NOMO-1 treated with dmso at 0.1 percent for 144 hours (cell line): ENCODE results near the gene BOD1L1.

Experiments
- DNase-seq: peaks from one replicate; lab custom pipeline; 2025; ENCODE audit not compliant: unreplicated experiment; lab: John Stamatoyannopoulos, UW

The BOD1L1 gene

DNA sequence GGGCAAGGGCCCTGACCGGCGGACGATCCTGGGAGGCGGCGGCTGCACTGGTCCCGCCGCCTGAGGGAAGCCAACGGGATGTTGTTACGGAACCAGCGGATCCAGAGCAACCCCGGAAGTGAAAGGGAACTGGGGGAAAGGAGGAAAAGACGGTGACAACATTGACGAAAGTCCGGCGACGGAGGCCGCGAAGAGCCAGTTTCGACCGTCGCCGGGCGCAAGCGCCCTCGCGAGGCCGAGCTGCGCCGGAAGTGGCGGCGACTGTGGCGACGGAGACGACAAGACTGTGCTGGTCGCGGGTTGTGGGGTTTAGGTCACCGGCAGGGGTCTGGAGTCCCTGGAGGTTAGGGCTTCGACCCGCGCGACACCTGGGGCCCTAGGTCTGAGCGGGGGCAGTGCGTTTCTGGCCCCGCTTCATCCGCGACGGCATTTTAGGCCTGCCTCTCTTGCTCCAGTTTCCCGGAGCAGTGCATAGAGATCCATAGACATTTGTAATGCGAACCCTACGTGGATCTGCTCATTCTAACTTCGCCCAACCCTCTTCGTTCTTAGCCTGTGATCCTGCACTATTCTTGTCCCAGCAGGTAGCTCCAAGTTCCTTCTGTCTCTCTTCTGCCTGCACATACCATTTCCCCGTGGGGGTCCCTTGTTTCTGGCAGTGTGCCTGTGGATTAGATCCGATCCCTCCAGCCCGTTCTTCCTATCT is at the start of gene BOD1L1:
BOD1L1 (minus strand) TSS at position 120 of the 706 bp plus-strand sequence. CDS start 138 bp downstream, outside the sequence.
- DNase-seq: peak; percentile 85

- DNase-seq: no peak
Measured at GRCh38 chr4:13674971-13675370, 47.4 kb upstream of the BOD1L1 start.

DNA sequence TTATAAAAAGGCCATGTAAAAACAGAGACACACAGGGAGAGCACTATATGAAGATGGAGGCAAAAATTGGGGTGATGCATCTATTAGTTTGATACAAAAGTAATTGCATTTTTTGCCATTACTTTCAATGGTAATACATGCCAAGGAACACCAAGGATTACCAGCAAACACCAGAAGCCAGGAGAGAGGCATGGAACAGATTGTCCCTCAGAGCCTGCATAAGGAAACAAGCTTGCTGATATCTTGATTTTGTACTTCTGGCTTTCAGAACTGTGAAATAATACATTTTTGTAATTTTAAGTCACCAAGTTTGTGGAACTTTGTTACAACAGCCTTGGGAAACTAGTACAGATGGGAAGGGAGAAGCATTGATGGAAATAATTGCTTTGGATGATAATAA is 45.6 kb upstream of the BOD1L1 start:
- DNase-seq: no peak

GRCh38 chr4:13670456-13671160 is 43.1 kb upstream of the BOD1L1 start:
- no peak for DNase-seq

DNA sequence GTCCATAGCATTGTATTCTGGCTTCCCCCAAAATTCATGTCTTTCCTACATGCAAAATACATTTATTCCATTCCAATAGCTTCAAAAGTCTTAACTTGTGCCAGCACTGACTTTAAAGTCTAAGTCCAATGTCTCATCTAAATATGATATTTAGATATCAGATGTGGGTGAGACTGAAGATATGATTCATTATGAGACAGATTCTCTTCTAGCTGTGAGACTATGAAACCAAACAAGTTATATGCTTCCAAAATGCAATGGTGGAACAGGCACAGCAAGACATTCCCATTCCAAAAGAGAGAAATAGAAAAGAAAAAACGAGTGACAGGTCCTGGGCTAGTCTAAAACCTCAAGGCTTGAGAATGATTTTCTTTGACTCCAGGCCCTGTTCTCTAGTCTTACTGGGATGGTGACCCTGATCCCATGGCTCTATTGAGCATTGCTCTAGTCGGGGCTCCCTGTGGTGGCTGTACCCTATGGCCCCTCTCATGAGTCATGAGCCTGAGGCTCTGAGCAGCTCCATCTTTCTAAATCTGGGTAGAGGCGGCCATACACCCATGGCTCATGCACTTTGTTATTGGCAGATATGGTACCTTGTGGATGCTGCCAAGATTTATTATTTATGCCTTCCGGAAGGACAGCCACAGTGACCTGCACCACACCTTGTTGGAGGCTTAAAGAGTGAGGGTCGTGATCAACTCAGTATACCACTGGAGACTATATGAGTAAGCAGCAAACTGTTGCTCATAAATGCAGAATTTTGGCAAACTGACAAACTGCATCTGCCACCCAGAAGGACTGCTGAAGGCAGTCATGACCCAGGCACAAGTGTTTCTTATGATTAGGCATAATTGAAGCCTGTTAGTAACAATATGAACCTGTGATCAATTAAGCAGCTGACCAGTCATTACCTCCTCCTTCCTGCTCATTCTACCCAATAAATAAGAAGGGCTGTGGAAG is 38.5 kb upstream of the BOD1L1 start:
- no peak for DNase-seq

GRCh38 chr4:13659341-13660070 is 32.0 kb upstream of the BOD1L1 start:
- DNase-seq: no peak

DNA sequence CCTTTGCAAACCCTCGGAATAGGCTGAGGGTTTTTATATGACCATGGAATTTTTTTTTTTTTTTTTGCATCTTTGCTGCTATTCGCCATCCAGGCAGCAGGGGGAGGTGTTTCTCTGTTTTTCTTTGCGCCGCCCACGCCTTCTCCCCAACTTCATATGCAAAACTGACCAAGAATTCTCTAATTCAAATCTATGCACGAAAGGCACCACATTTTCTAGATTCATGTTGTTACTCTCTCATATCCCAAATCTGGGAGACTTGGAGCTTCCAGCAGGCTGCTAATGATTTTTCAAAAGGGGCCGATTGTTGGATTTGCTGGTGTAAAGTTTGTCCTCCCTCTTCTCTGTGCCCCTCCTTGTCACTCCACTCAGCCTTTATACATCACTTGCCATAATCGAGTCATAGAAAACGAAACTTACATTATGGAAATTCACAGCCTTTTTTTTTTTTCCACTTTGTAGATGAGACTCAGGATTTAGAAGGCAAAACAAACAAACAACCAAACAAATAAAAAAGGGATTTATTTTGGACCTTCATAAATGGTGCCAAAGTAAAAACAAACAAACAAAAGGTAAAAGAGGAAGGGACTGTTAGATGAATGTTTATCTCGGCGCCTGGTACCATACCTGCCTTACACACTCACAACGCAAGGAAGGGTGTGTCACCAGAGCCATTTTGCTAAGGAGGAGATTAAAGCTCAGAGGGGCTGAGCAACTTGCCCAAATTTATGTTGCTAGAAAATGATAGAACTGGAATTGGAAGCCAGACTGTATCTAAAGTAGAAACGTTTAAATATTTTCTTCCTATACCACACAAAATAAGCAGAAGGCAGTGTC is 29.3 kb upstream of the BOD1L1 start:
- DNase-seq: peak; percentile 50

- DNase-seq: peak; percentile 33
Measured at GRCh38 chr4:13654162-13654797, 26.8 kb upstream of the BOD1L1 start.

- no peak for DNase-seq
Measured at GRCh38 chr4:13653766-13654161, 26.2 kb upstream of the BOD1L1 start.

DNA sequence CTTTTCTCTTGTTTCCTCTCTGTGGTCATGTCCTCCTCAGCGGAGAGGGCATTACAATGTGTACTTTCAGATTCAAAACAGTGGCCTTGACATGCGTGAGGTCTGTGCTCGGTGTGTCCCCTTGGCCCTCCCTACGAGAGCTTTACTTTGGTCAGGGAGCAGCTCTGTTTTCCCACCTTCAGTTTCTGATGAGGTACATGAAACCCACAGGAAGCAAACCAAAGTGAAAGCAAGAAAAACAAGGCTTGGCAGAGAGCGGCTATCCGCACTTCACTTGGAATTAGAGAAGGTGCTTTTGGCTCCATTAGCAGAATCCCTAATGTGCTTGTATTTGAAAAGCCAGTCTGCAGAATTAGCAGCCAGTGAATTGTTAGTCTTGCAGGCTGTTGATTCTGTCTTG is 19.5 kb upstream of the BOD1L1 start:
- DNase-seq: no peak

DNA sequence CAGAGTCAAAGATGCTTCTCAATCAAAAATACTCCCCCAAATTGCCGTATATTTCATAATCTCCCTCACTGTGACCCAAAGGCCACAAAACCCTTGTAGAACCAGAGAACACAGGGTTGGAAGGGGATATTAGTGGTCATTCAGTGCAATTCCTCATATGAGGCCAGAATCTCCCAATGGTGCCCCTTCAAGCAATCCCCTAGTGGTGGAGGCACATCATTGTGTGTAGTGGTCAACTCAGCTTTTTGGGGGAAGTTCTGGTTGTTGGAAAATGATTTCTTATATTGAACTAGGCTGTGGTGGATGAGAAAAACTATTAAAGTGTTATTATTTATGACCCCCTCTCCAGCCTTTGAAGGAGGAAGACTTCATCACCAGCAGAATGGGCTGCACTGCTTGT is 17.6 kb upstream of the BOD1L1 start:
- no peak for DNase-seq

- no peak for DNase-seq
Measured at GRCh38 chr4:13642170-13642950, 14.8 kb upstream of the BOD1L1 start.

DNA sequence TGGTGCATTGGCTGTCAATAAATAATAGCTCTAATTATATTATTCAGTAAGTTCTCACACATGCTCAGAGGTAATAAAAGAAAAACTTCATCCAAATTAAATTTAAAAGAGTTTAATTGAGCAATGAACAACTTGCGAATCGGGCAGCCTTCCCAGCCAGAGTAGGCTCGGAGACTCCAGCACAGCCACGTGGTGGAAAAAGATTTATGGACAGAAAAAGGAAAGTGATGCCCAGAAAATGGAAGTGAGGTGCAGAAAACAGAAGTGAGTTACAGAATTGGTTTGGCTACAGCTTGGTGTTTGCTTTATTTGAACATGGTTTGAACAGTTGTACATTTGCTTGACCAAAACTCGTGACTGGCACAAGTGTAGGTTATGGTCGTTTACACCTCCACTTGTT is 13.6 kb upstream of the BOD1L1 start:
- peak; percentile 14 for DNase-seq

GRCh38 chr4:13640149-13640940 is 12.8 kb upstream of the BOD1L1 start:
- no peak for DNase-seq

- DNase-seq: no peak
Measured at GRCh38 chr4:13635286-13635799, 7.8 kb upstream of the BOD1L1 start.

DNA sequence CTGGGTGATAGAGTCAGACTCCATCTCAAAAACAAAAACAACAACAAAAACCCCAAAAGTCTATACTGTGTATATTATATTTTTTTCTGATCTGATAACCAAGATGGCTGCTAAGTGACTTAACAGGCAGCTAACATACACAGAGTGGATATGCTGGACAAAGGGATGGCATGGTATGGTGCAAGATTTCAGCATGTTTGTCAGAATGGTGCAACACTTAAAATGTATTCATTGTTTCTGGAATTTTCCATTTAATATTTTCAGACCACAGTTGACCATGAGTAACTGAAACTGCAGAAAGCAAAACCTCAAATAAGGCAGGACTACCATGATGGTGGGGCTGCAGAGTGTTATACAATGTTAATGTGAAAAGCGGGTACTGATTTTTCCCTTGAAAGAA is 6.1 kb upstream of the BOD1L1 start:
- DNase-seq: no peak

DNA sequence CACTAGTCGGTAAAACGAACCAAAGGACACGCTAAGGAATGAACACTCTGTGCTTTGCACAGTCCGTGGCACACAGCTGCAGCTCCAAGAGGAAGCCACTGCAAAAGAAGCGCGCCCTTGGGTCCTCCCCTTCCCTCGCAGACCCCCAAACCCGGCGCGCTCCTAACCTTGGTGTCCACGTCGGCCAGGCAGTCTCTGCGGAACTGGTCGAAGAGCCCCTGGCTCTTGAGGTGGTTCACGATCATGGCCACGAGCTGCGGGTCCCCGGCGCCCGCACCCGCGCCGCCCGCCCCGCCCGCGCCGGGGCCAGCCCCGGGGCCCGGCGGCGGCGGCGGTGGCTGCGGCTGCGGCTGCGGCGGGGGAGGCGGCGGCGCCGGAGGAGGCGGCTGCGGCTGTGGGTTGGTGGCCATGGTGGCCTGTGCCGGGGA is 333 bp downstream of the BOD1L1 start:
- no peak for DNase-seq
